NCI-H345 treated with DMSO at 0.1 percent for 48 hours (cell line): ENCODE data around the gene HBE1.
"Not testable (repeated sequence)": the region's sequence is repeated elsewhere in the genome, so short reads cannot be mapped to it uniquely, and the experiment has no call there.

Experiments
- DNase-seq: peaks from one replicate; lab custom pipeline; 2025; ENCODE audit not compliant: unreplicated experiment; lab: John Stamatoyannopoulos, UW

The HBE1 gene

DNA sequence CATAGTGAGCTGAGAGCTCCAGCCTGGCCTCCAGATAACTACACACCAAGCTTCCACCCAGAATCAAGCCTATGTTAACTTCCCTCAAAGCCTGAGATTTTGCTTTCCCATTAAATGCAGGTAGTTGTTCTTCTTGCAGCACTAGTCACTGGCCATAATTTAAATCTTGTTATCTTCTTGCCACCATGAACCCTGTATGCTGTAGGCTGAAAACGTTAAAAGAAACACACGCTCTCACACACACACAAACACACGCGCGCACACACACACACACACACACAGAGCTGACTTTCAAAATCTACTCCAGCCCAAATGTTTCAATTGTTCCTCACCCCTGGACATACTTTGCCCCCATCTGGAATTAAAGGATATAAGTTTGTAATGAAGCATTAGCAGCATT, 16.3 kb downstream of the HBE1 start:
- not testable (repeated sequence) for DNase-seq

GRCh38 chr11:5252919-5253265, 16.9 kb downstream of the HBE1 start:
- no peak for DNase-seq

DNA sequence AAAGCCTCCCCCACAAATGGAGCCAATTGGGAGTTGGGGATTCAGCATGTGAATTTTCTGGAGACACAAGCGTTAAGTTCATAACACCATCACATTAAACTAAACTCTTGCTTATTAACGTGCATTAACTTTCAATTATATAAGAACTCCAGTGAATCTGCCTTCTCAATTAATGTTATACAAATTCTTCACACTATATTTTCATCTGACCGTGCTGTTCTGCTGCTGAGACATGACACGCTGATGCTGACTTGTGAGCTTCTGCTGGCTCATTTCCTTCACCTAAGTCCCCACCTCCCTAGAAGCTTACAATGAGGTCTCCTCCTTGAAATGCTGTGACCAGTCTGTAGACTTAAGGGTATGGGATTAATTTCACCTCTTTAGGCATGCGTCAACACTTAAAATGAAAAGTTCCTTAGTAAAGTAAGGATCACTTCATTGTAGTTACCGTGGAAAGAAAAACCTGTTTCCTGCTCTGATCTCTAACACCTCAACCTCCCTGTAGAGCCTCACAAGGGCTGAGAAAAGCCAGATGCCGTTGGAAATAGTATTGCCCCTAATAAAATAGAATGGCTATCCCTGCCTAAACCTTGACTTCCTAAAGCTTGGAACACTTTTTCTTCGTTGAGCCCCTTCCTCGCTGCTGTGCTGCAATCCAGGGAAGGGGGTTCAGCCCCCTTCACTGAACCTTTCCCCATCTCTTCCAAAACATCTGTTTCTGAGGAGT, 17.4 kb downstream of the HBE1 start:
- no peak for DNase-seq

- DNase-seq: no peak
These were observed 18.0 kb downstream of the HBE1 start for GRCh38 chr11:5251746-5252145.

- DNase-seq: no peak
These were observed 19.1 kb downstream of the HBE1 start for GRCh38 chr11:5250543-5251204.

GRCh38 chr11:5249807-5250396, 19.8 kb downstream of the HBE1 start, which contains the start of gene HBG1:
HBG1 (minus strand) TSS chr11:5249857; CDS start chr11:5249804, 53 bp downstream.
- DNase-seq: not testable (repeated sequence)

GRCh38 chr11:5248498-5248897, 21.2 kb downstream of the HBE1 start:
- DNase-seq: not testable (repeated sequence)

DNA sequence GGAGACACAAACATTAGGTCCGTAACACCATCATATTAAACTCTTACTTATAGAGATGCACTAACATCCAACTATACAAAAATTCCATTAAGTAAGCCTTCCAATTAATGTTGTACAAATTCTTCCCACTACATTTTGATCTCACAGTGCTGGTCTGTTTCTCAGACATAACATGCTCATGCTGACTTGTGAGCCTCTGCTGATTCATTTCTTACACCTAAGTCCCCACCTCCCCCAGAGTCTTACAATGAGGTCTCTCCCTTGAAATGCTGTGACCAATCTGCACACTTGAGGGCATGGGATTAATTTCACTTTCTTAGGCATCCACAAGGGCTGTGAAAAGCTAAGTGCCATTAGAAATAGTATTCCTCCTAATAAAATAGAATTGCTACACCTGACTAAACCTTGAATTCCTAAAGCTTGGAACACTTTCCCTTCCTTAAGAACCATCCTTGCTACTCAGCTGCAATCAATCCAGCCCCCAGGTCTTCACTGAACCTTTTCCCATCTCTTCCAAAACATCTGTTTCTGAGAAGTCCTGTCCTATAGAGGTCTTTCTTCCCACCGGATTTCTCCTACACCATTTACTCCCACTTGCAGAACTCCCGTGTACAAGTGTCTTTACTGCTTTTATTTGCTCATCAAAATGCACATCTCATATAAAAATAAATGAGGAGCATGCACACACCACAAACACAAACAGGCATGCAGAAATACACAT, 22.1 kb downstream of the HBE1 start:
- DNase-seq: no peak

DNA sequence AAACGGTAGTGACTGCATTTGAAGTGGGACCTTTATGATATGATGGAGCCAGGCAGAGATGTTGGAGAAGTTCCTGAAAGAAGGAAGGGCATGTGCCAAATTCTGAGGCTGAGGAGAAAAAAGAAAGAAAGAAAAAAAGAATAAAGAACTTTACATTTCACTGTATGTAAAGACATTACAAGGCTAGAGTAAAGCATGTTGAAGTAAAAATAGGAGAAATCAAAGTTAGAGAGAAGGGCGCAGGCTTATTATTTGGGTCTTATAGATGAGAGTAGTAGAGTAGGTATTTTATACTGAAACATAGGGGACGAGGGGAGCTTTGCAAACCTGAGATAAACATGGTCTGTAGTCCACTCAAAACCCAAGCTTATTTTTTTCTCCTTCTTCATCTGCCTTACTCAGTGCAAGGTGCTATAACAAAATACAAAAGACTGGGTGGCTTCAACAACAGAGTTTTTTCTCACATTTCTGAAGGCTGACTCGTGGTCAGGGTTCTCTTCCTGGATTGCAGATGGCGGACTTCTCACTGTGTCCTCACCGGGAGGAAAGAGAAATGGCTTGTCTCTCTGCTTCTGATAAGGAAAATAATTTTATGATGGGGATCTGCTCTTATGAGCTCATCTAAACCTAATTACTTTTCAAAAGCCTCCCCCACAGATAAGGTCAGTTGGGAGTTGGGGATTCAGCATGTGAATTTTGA, 22.8 kb downstream of the HBE1 start:
- DNase-seq: no peak

- DNase-seq: no peak
These were observed 24.6 kb downstream of the HBE1 start for GRCh38 chr11:5245155-5245554.

GRCh38 chr11:5243816-5244180, 25.9 kb downstream of the HBE1 start:
- no peak for DNase-seq

DNA sequence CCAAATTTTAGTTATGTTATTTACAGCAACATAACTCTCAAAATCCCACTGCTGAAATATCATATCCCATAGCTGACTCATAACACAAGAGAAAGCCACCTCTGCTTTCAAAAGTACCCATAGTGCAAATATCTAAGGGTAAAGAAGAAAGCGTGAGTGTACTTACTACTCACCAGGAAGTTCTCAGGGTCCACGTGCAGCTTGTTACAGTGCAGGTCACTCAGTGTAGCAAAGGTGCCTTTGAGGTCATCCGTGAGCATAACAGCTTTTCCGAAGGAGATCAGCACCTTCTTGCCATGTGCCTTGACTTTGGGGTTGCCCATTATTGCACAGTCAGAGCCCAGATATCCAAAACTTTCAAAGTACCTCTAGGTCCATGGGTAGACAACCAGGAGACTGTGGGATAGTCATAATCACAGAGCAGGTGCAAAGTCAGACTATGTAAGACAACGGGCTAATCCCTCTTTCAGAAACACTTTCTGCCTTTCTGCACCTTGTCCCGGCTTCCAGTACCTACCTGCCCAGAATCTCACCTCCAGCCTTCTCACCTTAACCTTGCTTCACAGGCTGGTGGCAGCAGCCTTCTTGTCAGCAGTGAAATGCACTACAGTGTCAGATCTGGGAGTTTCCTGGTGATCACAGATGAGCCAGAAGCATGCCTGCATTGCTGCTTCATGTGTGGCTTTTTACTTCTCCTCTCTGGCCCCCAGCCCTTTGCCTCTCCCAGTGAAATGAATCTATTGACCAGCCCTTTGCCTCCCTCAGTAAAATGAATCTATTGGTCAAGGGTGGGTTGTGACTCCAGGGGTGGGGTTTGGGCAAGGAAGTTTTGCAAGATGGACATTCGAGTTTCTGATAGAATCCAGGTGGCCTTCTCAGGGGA, 26.6 kb downstream of the HBE1 start:
- no peak for DNase-seq

DNA sequence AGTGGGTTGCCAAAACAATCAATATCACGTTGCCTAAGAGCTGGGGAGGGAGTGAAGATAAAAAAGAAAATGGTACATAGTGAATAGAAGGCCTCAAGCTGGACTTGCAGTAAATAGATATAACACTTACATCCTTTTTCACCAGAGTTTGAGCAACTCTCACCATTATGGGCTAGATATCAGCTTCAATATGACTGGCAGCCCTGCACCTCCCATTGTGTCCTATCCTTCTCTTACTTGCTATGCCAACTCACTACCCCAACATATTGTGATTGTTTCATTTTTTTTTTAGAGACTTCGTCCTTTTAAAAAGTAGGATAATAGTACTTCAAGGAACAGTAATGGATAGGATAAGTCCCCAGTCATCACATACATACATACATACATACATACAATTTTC, 27.5 kb downstream of the HBE1 start:
- no peak for DNase-seq

DNA sequence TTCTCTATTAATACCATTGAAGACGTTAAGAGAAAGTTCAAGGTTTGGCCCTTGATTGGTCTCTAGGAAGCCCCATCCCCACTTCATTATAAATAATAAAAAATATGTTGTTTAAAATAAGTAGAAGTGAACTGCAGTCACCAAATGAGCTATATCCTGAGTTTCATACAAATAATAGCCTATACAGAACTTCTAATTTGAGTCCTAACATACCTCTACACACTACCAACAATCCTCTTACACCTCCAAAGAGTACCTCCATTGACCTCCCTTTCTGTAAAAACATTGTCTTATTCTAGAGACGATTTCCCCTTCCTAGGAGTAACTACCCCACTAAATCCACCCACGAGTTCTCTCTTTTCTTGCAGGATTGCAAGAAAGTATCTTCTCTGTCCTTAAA, 28.3 kb downstream of the HBE1 start:
- DNase-seq: no peak

GRCh38 chr11:5240458-5240857, 29.3 kb downstream of the HBE1 start:
- DNase-seq: no peak

- no peak for DNase-seq
These were observed 29.7 kb downstream of the HBE1 start for GRCh38 chr11:5240056-5240455.

- no peak for DNase-seq
These were observed 30.7 kb downstream of the HBE1 start for GRCh38 chr11:5239046-5239445.

DNA sequence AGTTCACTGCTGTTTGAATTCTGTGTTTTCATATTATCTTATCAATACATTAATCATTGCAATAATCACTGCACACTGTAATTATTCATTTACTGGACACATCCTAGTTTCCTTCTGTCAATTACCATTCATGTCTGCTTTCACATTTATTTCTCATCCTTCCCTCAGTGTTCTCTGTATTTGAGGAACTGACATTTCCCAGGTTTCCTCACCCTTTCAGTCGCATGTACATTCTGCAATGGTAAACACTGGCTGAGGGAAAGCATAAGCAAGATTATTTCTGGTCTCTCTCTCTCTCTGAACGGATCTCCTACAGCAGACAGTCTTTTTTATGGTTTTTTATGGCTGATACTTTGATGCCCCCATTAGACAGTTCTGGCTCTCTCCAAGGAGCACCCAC, 31.3 kb downstream of the HBE1 start:
- DNase-seq: no peak

DNA sequence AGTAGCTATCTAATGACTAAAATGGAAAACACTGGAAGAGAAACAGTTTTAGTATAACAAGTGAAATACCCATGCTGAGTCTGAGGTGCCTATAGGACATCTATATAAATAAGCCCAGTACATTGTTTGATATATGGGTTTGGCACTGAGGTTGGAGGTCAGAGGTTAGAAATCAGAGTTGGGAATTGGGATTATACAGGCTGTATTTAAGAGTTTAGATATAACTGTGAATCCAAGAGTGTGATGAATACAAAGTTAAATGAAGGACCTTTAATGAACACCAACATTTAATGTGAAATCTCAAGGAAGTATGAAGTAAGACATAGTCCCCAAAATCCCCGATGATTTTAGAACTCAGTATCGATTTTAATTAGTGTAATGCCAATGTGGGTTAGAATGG, 32.3 kb downstream of the HBE1 start:
- DNase-seq: no peak

- no peak for DNase-seq
These were observed 34.2 kb downstream of the HBE1 start for GRCh38 chr11:5235364-5236095.
